NK-92 (cell line): ENCODE results near the gene IQCB1.
A peak's percentile ranks its signal among the peaks of the same experiment; 100 is the strongest.
"Not testable (repeated sequence)": the region's sequence is repeated elsewhere in the genome, so short reads cannot be mapped to it uniquely, and the experiment has no call there.

Source experiments
- DNase-seq: peaks from one replicate; lab custom pipeline; 2025; ENCODE audit not compliant: unreplicated experiment; lab: John Stamatoyannopoulos, UW

The IQCB1 gene

DNA sequence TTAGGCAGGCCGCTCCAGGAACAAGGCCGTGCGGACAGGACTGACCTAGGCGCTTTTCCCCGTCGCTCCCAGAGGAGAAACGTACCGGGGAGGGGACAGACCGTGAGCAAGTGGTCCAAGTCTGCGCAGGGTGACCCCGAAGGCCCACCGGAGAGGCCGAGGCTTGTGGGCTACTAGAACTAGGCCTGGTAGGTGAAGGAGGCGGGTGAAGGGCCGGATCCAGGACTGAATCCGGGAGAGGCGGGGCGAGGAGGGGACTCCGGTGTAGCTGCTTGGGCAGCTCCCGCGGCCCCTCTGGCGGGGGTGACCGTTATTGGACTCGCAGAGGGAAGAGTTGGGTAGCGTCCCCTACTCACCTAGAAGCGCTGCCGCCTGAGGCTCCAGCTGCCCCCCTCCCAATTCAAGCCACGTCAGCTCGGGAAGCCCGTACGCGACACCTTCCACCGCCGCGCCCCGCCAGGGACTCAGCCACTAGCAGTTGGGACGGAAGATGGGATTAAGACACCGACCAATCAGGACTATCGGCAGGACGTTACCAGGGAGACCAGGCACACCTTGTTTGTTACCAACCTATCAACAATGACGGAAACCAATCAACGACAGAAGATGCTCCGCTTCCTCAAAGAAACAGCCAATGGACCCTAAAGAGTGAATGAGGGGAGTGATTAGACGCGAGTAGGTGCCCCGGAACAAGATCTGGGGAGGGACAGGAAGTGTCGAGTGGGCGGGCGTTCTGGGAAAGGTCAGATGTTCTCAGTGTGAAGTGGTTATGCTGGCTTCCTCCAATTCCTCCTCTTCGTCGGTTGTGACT is 85.4 kb downstream of the IQCB1 start, which contains the start of gene GOLGB1:
TSS of gene GOLGB1 (minus strand) at position 466 of the 811 bp plus-strand sequence. CDS start 18,770 bp downstream, outside the sequence.
- peak; percentile 97 for DNase-seq

- DNase-seq = no peak
Observed at GRCh38 chr3:121748680-121749275, 86.1 kb downstream of the IQCB1 start.

DNA sequence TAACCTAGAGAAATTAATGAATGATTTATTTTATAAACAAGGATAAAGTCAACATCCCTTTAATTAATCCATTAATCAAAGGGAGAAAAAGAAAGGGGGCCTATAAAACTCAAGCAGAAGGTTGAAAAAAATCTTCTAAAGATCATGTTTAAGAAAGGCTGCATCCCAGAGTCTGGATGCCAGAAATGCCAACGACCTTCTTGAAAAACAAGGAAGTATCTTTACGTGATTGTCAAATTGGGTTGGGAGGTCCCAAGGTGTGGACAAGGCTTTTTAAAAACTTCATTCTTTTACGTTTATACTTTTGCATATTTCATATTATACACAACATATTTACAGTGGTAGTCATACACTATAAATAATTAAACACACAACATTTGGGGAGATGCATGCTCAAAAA is 86.9 kb downstream of the IQCB1 start:
- no peak for DNase-seq

DNA sequence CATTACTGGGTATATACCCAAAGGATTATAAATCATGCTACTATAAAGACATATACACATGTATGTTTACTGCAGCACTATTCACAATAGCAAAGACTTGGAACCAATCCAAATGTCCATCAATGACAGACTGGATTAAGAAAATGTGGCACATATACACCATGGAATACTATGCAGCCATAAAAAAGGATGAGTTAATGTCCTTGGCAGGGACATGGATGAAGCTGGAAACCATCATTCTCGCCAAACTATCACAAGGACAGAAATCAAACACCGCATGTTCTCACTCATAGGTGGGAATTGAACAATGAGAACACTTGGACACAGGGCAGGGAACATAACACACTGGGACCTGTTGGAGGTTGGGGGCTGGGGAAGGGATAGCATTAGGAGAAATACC is 91.8 kb downstream of the IQCB1 start:
- DNase-seq = not testable (repeated sequence)

DNA sequence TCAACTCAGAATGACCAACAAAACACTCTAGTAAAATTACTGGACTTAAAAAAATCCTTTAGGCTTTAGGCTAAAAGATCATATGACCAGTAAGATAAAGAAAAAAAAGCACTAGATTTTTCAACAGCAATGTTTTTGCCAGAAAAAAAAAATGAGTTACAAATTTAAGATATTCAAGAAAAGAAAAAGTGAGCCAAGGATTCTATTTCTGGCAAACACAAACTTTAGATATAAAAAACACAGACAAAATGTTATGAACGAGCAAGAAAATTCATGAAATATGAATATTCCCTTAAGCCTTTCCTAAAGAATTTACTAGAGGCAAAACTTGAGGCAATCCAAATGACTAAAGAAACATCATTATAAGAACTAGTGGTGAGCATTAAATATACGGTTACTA is 94.0 kb downstream of the IQCB1 start:
- DNase-seq = no peak

- no peak for DNase-seq
Observed at GRCh38 chr3:121739902-121740301, 95.0 kb downstream of the IQCB1 start.

DNA sequence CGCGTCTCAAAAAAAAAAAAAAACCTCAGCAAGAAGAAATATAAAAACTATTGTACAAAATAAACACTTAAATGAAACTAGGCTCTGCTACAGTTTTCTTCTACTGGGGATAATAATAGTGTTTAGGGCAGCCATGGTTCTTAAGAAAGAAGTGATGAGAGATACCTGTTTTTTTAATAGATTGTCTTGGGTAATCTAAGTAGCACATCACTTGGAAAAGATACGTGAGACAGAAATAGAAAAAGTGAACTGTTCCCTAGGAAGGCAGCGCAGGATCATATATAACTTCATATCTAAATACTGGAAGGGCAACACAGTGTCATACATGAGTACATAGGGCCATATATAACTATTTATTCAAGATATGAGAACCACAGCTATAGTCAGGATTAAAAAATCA is 97.2 kb downstream of the IQCB1 start:
- no peak for DNase-seq

DNA sequence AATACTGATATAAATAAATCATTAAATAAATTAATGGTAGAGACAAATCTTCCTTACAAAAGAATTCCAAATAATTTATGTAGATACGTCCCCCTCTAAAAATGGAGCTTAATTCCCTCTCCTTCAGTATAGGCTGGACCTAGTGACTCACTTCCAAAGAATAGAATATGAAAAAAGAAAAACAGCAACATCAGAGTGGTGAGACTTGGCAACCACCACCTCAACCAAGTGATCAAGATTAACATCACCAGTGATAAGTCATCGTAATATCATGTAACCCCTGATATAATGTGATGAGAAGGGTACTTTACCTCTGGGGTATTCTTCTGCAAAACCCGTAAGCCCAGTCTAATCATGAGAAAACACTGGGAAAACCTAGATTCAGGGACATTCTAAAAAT is 98.7 kb downstream of the IQCB1 start:
- no peak for DNase-seq

- no peak for DNase-seq
Observed at GRCh38 chr3:121735047-121735696, 99.7 kb downstream of the IQCB1 start.

DNA sequence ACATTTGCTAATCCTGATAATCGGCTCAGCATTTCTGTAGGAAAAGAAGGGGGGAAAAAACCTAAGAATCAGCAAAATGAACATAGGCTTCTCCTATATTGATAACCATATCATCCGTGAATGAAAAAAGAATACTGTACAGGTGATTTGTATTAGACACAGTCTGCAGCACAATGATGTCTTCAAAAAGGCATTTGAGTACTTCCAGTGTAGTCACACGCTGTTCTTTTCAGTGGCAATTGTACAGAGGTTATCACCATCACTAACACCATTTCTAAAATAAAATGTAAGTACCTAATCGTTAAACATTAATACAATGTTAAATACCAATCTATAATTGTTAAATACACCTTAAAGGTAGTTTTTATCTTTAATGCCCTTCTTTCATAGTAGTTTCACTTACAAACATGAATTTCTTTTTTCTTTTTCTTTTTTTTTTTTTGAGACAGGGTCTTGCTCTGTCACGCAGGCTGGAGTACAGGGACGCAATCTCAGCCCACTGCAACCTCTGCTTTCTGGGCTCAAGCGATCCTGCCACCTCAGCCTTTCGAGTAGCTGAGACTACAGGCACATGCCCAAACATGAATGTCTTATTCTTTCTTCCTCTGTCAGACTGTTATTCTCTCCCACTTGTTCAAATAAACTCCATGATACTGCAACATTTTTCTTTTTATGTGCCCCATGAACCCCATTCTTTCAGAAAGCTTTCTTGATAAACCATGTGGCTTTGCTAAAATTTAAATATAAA is 103.7 kb downstream of the IQCB1 start:
- DNase-seq = no peak

GRCh38 chr3:121724130-121724529 is 110.7 kb downstream of the IQCB1 start:
- no peak for DNase-seq

- no peak for DNase-seq
Observed at GRCh38 chr3:121723485-121723884, 111.4 kb downstream of the IQCB1 start.

DNA sequence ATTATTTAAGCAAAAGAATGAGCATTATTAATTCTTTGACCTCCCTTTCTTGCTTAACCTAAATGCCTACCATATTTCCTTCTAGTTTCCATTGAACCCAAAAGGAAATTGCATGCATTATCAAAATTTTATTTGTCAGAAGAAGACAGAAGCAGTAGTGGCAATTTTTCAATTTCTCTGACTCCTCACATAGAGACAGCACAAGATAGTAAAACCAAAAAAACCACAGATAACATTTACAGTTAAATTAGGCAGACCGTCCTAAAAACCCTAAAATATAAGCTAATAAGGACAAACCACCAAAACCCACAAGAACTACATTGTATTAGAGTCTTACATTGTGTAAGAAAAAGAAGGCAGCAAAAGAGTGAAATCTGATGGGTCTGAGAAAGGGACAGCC is 112.4 kb downstream of the IQCB1 start:
- no peak for DNase-seq

- DNase-seq = no peak
Observed at GRCh38 chr3:121720163-121720562, 114.7 kb downstream of the IQCB1 start.
